Breast epithelium (tissue), 3 donors: Measurements from ENCODE around the gene SLC25A38.

ENCODE experiments used
- CTCF ChIP-seq, 3 donors: fragments of 450-650 bp; IDR thresholded peaks; one replicate each; pipeline ENCODE4 v1.5.1; 2016 to 2017; ENCODE audit warnings: antibody characterized with exemption in 3 of 3, mild to moderate bottlenecking in 3 of 3, moderate library complexity in 3 of 3
- POLR2A ChIP-seq: fragments of 450-650 bp; IDR thresholded peaks from one replicate; pipeline ENCODE4 v1.6.1; 2016; ENCODE audit warnings: antibody characterized with exemption, mild to moderate bottlenecking, moderate library complexity
- POLR2AphosphoS5 ChIP-seq, 3 donors: sonication (generic); formaldehyde crosslinking; IDR thresholded peaks; one replicate each; pipeline ENCODE4 v1.6.1; 2017; ENCODE audit warnings: antibody characterized with exemption in 3 of 3

GRCh38 chr3:39349080-39349479, 34.1 kb upstream of the SLC25A38 start:
- TF ChIP-seq CTCF (IDR thresholded peaks at IDR 0.05) (no peak), POLR2A (no peak), POLR2AphosphoS5 (IDR thresholded peaks at IDR 0.05) (no peak)
